ENCODE results near the gene KDM8.

GRCh38 chr16:27244363-27244755 is 41.0 kb downstream of the KDM8 start:
- TF ChIP-seq, protein P1, sequence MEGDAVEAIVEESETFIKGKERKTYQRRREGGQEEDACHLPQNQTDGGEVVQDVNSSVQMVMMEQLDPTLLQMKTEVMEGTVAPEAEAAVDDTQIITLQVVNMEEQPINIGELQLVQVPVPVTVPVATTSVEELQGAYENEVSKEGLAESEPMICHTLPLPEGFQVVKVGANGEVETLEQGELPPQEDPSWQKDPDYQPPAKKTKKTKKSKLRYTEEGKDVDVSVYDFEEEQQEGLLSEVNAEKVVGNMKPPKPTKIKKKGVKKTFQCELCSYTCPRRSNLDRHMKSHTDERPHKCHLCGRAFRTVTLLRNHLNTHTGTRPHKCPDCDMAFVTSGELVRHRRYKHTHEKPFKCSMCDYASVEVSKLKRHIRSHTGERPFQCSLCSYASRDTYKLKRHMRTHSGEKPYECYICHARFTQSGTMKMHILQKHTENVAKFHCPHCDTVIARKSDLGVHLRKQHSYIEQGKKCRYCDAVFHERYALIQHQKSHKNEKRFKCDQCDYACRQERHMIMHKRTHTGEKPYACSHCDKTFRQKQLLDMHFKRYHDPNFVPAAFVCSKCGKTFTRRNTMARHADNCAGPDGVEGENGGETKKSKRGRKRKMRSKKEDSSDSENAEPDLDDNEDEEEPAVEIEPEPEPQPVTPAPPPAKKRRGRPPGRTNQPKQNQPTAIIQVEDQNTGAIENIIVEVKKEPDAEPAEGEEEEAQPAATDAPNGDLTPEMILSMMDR (IDR thresholded peaks at IDR 0.05; ENCODE audit: insufficient read depth, low read length, poor library complexity, severe bottlenecking) = no peak
- no peak for TF ChIP-seq EZH2phosphoT487 (conservative IDR thresholded peaks at IDR 0.05; ENCODE audit: low read length)
